B cell (primary cell): Measurements from ENCODE around the gene LAMC2. TPM values are rescaled to one million over a fixed set of nuclear protein-coding genes. Genes with fewer than 3 reads are reported as not detected.

Experiments used
- ATAC-seq: fragments of 200-7000 bp; cut with Tn5 transposase; one replicate; pipeline ENCODE4 v1.10.0; 2021; ENCODE audit warnings: low read depth, mild to moderate bottlenecking, moderate number of reproducible peaks, moderate library complexity
- CTCF ChIA-PET: fragments of 350-600 bp; sonication (Branson Sonifier 250); formaldehyde crosslinking; loops from one replicate; lab custom pipeline; 2021; ENCODE audit warnings: antibody characterized with exemption, inconsistent platforms; lab: Charles Lee
- POLR2A ChIA-PET: fragments of 350-600 bp; sonication (Branson Sonifier 250); formaldehyde crosslinking; loops from one replicate; lab custom pipeline; 2021; ENCODE audit warnings: antibody characterized with exemption; lab: Charles Lee
- DNase-seq: peaks from one replicate; pipeline ENCODE4 v3.0.0; 2013
- H2AFZ ChIP-seq: 2 replicates; pipeline ENCODE4 v1.6.1; 2012; ENCODE audit warnings: mild to moderate bottlenecking, low read depth, low read length; ENCODE audit not compliant: insufficient read depth, poor library complexity, severe bottlenecking
- H3K27ac ChIP-seq, 2 donors: 1 replicate in 1 of 2; 2 replicates in 1 of 2; pipeline ENCODE4 v1.5.1; 2012 to 2013; ENCODE audit warnings: low read length in 2 of 2, mild to moderate bottlenecking in 2 of 2, moderate library complexity in 1 of 2
- H3K27me3 ChIP-seq, 4 experiments: fragments of 200-600 bp in 1 of 4; sonication (generic) in 1 of 4; replicated peaks in 1 of 4; 1 replicate in 2 of 4; 2 replicates in 2 of 4; pipeline versions ENCODE4 v1.6.1 to v1.7.0; 2013 to 2016; ENCODE audit warnings: low read length in 3 of 4, mild to moderate bottlenecking in 2 of 4, mixed read lengths in 1 of 4, moderate library complexity in 1 of 4; ENCODE audit not compliant: insufficient read depth in 4 of 4, control insufficient read depth in 3 of 4; ENCODE audit errors: control extremely low read depth in 1 of 4
- H3K36me3 ChIP-seq, 2 experiments: replicated peaks in 1 of 2; 1 replicate in 1 of 2; 2 replicates in 1 of 2; pipeline versions ENCODE4 v1.6.1 to v1.7.1; 2013; ENCODE audit warnings: low read length in 1 of 2; ENCODE audit not compliant: insufficient read depth in 2 of 2, control insufficient read depth in 1 of 2; ENCODE audit errors: control extremely low read depth in 1 of 2, extremely low read depth in 1 of 2
- H3K4me1 ChIP-seq, 2 donors: fragments of 200-600 bp in 1 of 2; sonication (generic) in 1 of 2; 1 replicate in 1 of 2; 2 replicates in 1 of 2; pipeline versions ENCODE4 v1.5.1 to v1.6.1; 2013 to 2017; ENCODE audit warnings: low read length in 2 of 2; ENCODE audit not compliant: control insufficient read depth in 2 of 2, insufficient read depth in 2 of 2
- H3K4me2 ChIP-seq: replicated peaks from 2 replicates; pipeline ENCODE3; 2012; ENCODE audit warnings: mild to moderate bottlenecking, low read depth, low read length; ENCODE audit not compliant: poor library complexity, severe bottlenecking
- H3K4me3 ChIP-seq, 5 experiments: fragments of 200-600 bp in 1 of 5; sonication (generic) in 1 of 5; 1 replicate in 3 of 5; 2 replicates in 2 of 5; pipeline versions ENCODE4 v1.5.1 to v1.7.0; 2011 to 2016; ENCODE audit warnings: low read length in 4 of 5, mild to moderate bottlenecking in 4 of 5, low read depth in 2 of 5, control low read depth in 1 of 5, moderate library complexity in 1 of 5; ENCODE audit not compliant: insufficient read depth in 1 of 5; ENCODE audit errors: control extremely low read depth in 1 of 5, extremely low read depth in 1 of 5
- H3K79me2 ChIP-seq: fragments of 200-600 bp; sonication (generic); one replicate; pipeline ENCODE4 v1.6.0; 2016; ENCODE audit warnings: low read length; ENCODE audit not compliant: control insufficient read depth, insufficient read depth
- H3K9ac ChIP-seq: fragments of 200-600 bp; sonication (generic); 2 replicates; pipeline ENCODE4 v1.6.1; 2017; ENCODE audit warnings: mild to moderate bottlenecking, low read length, moderate library complexity
- H3K9me3 ChIP-seq, 3 donors: one replicate each; pipeline versions ENCODE4 v1.6.1 to v1.7.1; 2013; ENCODE audit warnings: low read length in 2 of 3; ENCODE audit not compliant: control insufficient read depth in 2 of 3, insufficient read depth in 1 of 3; ENCODE audit errors: control extremely low read depth in 1 of 3
- H4K20me1 ChIP-seq: 2 replicates; pipeline ENCODE4 v1.6.0; 2012; ENCODE audit warnings: mild to moderate bottlenecking, low read length; ENCODE audit not compliant: insufficient read depth, control insufficient read depth, poor library complexity, severe bottlenecking
- H3K27ac Mint-ChIP-seq: one replicate; pipeline ENCODE4 v1.8.0; 2021; ENCODE audit warnings: mixed read lengths
- H3K27me3 Mint-ChIP-seq: one replicate; pipeline ENCODE4 v1.8.0; 2021; ENCODE audit warnings: mixed read lengths
- H3K4me1 Mint-ChIP-seq: one replicate; pipeline ENCODE4 v1.8.0; 2021; ENCODE audit warnings: mixed read lengths
- H3K4me3 Mint-ChIP-seq: one replicate; pipeline ENCODE4 v1.8.0; 2021; ENCODE audit warnings: mixed read lengths
- H3K9me3 Mint-ChIP-seq: one replicate; pipeline ENCODE4 v1.8.0; 2022; ENCODE audit warnings: mixed read lengths; ENCODE audit not compliant: insufficient read depth
- CTCF ChIP-seq: fragments of 200-600 bp; IDR thresholded peaks from one replicate; pipeline ENCODE4 v1.8.0; 2022; ENCODE audit warnings: antibody characterized with exemption, mild to moderate bottlenecking
- EZH2 ChIP-seq: IDR thresholded peaks from 2 replicates; pipeline ENCODE4 v1.6.1; 2012; ENCODE audit warnings: borderline replicate concordance, low read depth, mild to moderate bottlenecking, moderate library complexity, low read length; ENCODE audit not compliant: insufficient read depth, poor library complexity, severe bottlenecking
- WGBS: methylation state at CpG from one replicate; pipeline ENCODE4 v1.1.5; 2013; ENCODE audit warnings: missing lambda C conversion rate; ENCODE audit not compliant: insufficient coverage; 5-methylcytosine and 5-hydroxymethylcytosine counted together
- intact Hi-C: fragments of 100-400 bp; cut with micrococcal nuclease; formaldehyde crosslinking; loops from one replicate; pipeline ENCODE4 v1.10.0; 2022
- polyA plus RNA-seq: library from polyadenylated mRNA; depleted of rRNA; stranded (reverse); fragments of >200 nt; gene quantifications from 2 replicates; pipeline ENCODE4 v1.2.3, GENCODE V29; 2012
- total RNA-seq, 2 donors: library from RNA; stranded (reverse); fragments of 120-200 nt in 1 of 2; gene quantifications; 1 replicate in 1 of 2; 2 replicates in 1 of 2; pipeline versions ENCODE4 v1.2.3 to v1.2.4, GENCODE V29; 2013 to 2022

LAMC2 gene
- total and polyA plus RNA-seq, 2 donors (not counting 1 experiment from before 2014, with no cell fraction given) = not detected

- no peak overlapping the region for H3K4me3 ChIP-seq
- H3K9ac ChIP-seq = no peak overlapping the region
- DNase-seq (no peak), ATAC-seq (no peak)
- H3K4me1 ChIP-seq = no peaks in the 10 kb centered on the region
- H2AFZ ChIP-seq = no peak overlapping the region
- H3K4me2 ChIP-seq = no peak overlapping the region
- ChIA-PET POLR2A (no interaction called here), CTCF (no interaction called here)
- Mint-ChIP-seq H3K27me3 (peaks cover 40% of the 10 kb centered on the region), H3K9me3 (no peaks in the 10 kb centered on the region), H3K4me3 (no peak overlapping the region), H3K27ac (no peak overlapping the region), H3K4me1 (peaks cover 2% of the 10 kb centered on the region)
- H3K9me3 ChIP-seq = no peaks in the 10 kb centered on the region
- no peaks in the 10 kb centered on the region for H3K36me3 ChIP-seq
- no peaks in the 10 kb centered on the region for H3K79me2 ChIP-seq
- TF ChIP-seq EZH2 = no peak
- TF ChIP-seq CTCF = no peak
- H3K27me3 ChIP-seq = peaks cover 0 to 2% (median 0%) of the 10 kb centered on the region in 4 experiments
- 0% methylated on average over 1 of the region's 1 CpG for WGBS
- intact Hi-C loops = no loop called here
- no peak overlapping the region for H3K27ac ChIP-seq
- H4K20me1 ChIP-seq = no peaks in the 10 kb centered on the region
Measured at GRCh38 chr1:183194527-183195141, 8.6 kb downstream of the LAMC2 start.

DNA sequence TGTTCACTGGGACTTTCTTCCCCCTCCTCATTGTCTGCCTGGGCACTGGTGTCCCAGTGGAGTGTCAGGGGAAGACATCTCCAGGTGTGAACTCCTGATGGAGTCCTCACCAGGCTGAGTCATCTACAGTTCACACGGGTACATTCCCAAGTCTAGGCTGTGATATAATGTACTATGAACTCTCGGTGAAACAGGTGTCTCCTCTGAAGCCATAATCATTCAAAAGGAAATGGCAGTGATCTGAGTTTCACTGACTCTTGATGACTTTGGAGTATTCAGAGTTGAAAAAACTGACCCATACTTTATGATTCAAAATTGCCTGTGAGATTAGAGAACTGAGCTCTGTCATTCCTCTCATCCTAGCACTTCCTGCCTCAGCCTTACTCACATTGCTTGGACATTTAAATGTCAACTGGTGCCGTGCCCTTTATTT, 9.1 kb downstream of the LAMC2 start:
- WGBS = 49% methylated on average over 3 of the region's 3 CpGs
- H2AFZ ChIP-seq = no peak overlapping the region
- TF ChIP-seq CTCF (no peak), EZH2 (no peak)

More for the DNA sequence above, 9.1 kb downstream of the LAMC2 start:
- Mint-ChIP-seq H3K27me3 (peaks cover 39% of the 10 kb centered on the region), H3K9me3 (no peaks in the 10 kb centered on the region), H3K27ac (no peak overlapping the region), H3K4me3 (no peak overlapping the region), H3K4me1 (peaks cover 2% of the 10 kb centered on the region)
- H3K27ac ChIP-seq = no peak overlapping the region
- H3K4me2 ChIP-seq = no peak overlapping the region
- ATAC-seq (no peak), DNase-seq (no peak)
- peaks cover 0 to 2% (median 0%) of the 10 kb centered on the region in 4 experiments for H3K27me3 ChIP-seq
- intact Hi-C loops = no loop called here
- POLR2A ChIA-PET = no interaction called here
- CTCF ChIA-PET = no interaction called here
- no peaks in the 10 kb centered on the region for H3K79me2 ChIP-seq
- H3K4me3 ChIP-seq = no peak overlapping the region
- H3K9me3 ChIP-seq = no peaks in the 10 kb centered on the region
- no peaks in the 10 kb centered on the region for H3K4me1 ChIP-seq
- no peaks in the 10 kb centered on the region for H3K36me3 ChIP-seq
- no peaks in the 10 kb centered on the region for H4K20me1 ChIP-seq
- no peak overlapping the region for H3K9ac ChIP-seq
